ENCODE results near the gene TNF. TPM values are rescaled to one million over a fixed set of nuclear protein-coding genes. Genes with fewer than 3 reads are reported as not detected.

Gene TNF
- total and polyA plus RNA-seq, 2 of the 13 experiments (the other 11 are each of a cell fraction or from before 2014, with no cell fraction given): not detected

- TF ChIP-seq POLR2AphosphoS2 (IDR thresholded peaks at IDR 0.05; ENCODE audit: low read depth, low read length) (no peak), ZGPAT (CRISPR knock-in tag; IDR thresholded peaks at IDR 0.05) (peak; percentile 57), ZNF180 (CRISPR knock-in tag; IDR thresholded peaks at IDR 0.05; ENCODE audit: borderline replicate concordance, low read depth) (no peak), MYNN (CRISPR knock-in tag; IDR thresholded peaks at IDR 0.05; ENCODE audit: low read depth) (no peak), KDM6A (CRISPR knock-in tag; IDR thresholded peaks at IDR 0.05; ENCODE audit: low read depth) (no peak), RARA (CRISPR knock-in tag; IDR thresholded peaks at IDR 0.05) (0 out of 2 replicates have a peak, but pooled peaks have one; percentile 32), PCBP2 (optimal IDR thresholded peaks at IDR 0.05; ENCODE audit: low read depth, low read length, poor library complexity, severe bottlenecking) (peak; percentile 59), ZNF253 (CRISPR knock-in tag; IDR thresholded peaks at IDR 0.05; ENCODE audit: borderline replicate concordance) (no peak), ZNF577 (CRISPR knock-in tag; IDR thresholded peaks at IDR 0.05; ENCODE audit: borderline replicate concordance, low read depth) (no peak), ISL2 (CRISPR knock-in tag; IDR thresholded peaks at IDR 0.05) (no peak), ZNF883 (CRISPR knock-in tag; IDR thresholded peaks at IDR 0.05; ENCODE audit: not compliant biosample characterization) (no peak), ZNF432 (CRISPR knock-in tag; IDR thresholded peaks at IDR 0.05; ENCODE audit: borderline replicate concordance) (no peak), RAD51 (IDR thresholded peaks at IDR 0.05; ENCODE audit: borderline replicate concordance) (0 out of 2 replicates have a peak, but pooled peaks have one; percentile 5), JARID2 (CRISPR knock-in tag; IDR thresholded peaks at IDR 0.05; ENCODE audit: insufficient replicate concordance) (no peak), PTBP1 (IDR thresholded peaks at IDR 0.05; ENCODE audit: low read depth, low read length, poor library complexity, severe bottlenecking) (peak; percentile 49), MED1 (CRISPR knock-in tag; IDR thresholded peaks at IDR 0.05) (0 out of 2 replicates have a peak, but pooled peaks have one; percentile 47), ZNF549 (CRISPR knock-in tag; IDR thresholded peaks at IDR 0.05) (no peak), ZNF225 (CRISPR knock-in tag; IDR thresholded peaks at IDR 0.05) (no peak), CEBPG (CRISPR knock-in tag; IDR thresholded peaks at IDR 0.05) (peak; percentile 91), ZBTB8A (CRISPR knock-in tag; IDR thresholded peaks at IDR 0.05; ENCODE audit: borderline replicate concordance, low read depth) (no peak), EEA1 (CRISPR knock-in tag; IDR thresholded peaks at IDR 0.05; ENCODE audit: borderline replicate concordance) (no peak), DRAP1 (CRISPR knock-in tag; IDR thresholded peaks at IDR 0.05) (peak; percentile 68), POLR2AphosphoS5 (IDR thresholded peaks at IDR 0.05; ENCODE audit: low read depth, low read length) (peak; percentile 89), PAF1 (CRISPR knock-in tag; IDR thresholded peaks at IDR 0.05) (no peak), NCOR1 (IDR thresholded peaks at IDR 0.05; ENCODE audit: borderline replicate concordance, low read length) (no peak), ZFP90 (CRISPR knock-in tag; IDR thresholded peaks at IDR 0.05; ENCODE audit: borderline replicate concordance) (no peak; the same call in 1 of the 2 replicates), NFKB2 (CRISPR knock-in tag; IDR thresholded peaks at IDR 0.05; ENCODE audit: borderline replicate concordance) (no peak), ZNF460 (CRISPR knock-in tag; IDR thresholded peaks at IDR 0.05; ENCODE audit: borderline replicate concordance) (no peak), MBNL3 (CRISPR knock-in tag; conservative IDR thresholded peaks at IDR 0.05) (no peak)
Observed at GRCh38 chr6:31546958-31547726, 28.2 kb upstream of the TNF start, which contains the start of gene NFKBIL1 (continued).
